A549 (cell line): Measurements from ENCODE around the gene BICRAL. TPM values are rescaled to one million over a fixed set of nuclear protein-coding genes. Genes with fewer than 3 reads are reported as not detected.

Experiments used
- ATAC-seq, 2 experiments: fragments of 200-7000 bp in 1 of 2; fragments of >200 bp in 1 of 2; cut with Nextera tagmentation in 1 of 2; cut with Tn5 transposase in 1 of 2; 3 replicates each; pipeline versions ENCODE4 v1.8.0 to v1.9.1; 2018 to 2020; ENCODE audit warnings: mild to moderate bottlenecking in 1 of 2, moderate library complexity in 1 of 2
- CTCF ChIA-PET: fragments of 300-600 bp; sonication (Branson Sonifier 250); formaldehyde crosslinking; extraction: SDS; loops from one replicate; lab custom pipeline; 2021; ENCODE audit warnings: antibody characterized with exemption, inconsistent platforms; lab: Yijun Ruan, JAX
- POLR2A ChIA-PET: fragments of 350-600 bp; formaldehyde crosslinking; extraction: SDS; loops from one replicate; lab custom pipeline; 2021; ENCODE audit warnings: antibody characterized with exemption, inconsistent platforms; lab: Yijun Ruan, JAX
- DNase-seq, 2 experiments: peaks; one replicate each; pipeline versions ENCODE4 v3.0.0 to v3.0.0-alpha.2; 2011 to 2016; ENCODE audit warnings: low read depth in 1 of 2, low spot score in 1 of 2
- FAIRE-seq: peaks from 2 replicates; lab custom pipeline; 2011; peaks lifted over from hg19 to GRCh38; lab: Jason Lieb, UNC
- H3K27ac ChIP-seq, 2 experiments: fragments of >200 bp; sonication (Bioruptor Twin); formaldehyde crosslinking; 3 replicates each; pipeline ENCODE4 v1.5.1; 2016 to 2017
- H3K4me1 ChIP-seq: fragments of >200 bp; sonication (Bioruptor Twin); formaldehyde crosslinking; 3 replicates; pipeline ENCODE4 v1.6.1; 2016
- H3K4me2 ChIP-seq: fragments of >200 bp; sonication (Bioruptor Twin); formaldehyde crosslinking; 3 replicates; pipeline ENCODE4 v1.6.1; 2016
- H3K4me3 ChIP-seq: fragments of >200 bp; sonication (Bioruptor Twin); formaldehyde crosslinking; 3 replicates; pipeline ENCODE4 v1.5.1; 2016
- H3K9me3 ChIP-seq: fragments of >200 bp; sonication (Bioruptor Twin); formaldehyde crosslinking; 3 replicates; pipeline ENCODE4 v1.6.1; 2016
- BHLHE40 ChIP-seq: IDR thresholded peaks from 2 replicates; pipeline ENCODE4 v1.6.1; 2012; ENCODE audit warnings: low read depth, low read length, inconsistent platforms
- CEBPB ChIP-seq, 2 experiments: fragments of >200 bp in 1 of 2; sonication (Bioruptor Twin) in 1 of 2; formaldehyde crosslinking in 1 of 2; IDR thresholded peaks; 2 replicates each; pipeline ENCODE4 v1.6.1; 2012 to 2016
- EP300 ChIP-seq, 2 experiments: fragments of >200 bp; sonication (Bioruptor Twin); formaldehyde crosslinking; IDR thresholded peaks; 2 replicates in 1 of 2; 3 replicates in 1 of 2; pipeline ENCODE4 v1.6.1; 2016 to 2017
- ESRRA ChIP-seq: fragments of 150-350 bp; IDR thresholded peaks from 2 replicates; pipeline ENCODE4 v1.6.1; 2014; ENCODE audit warnings: mild to moderate bottlenecking, low read length, borderline replicate concordance
- HEYL ChIP-seq: fragments of 250-450 bp; sonication (Bioruptor Pico); IDR thresholded peaks from 2 replicates; pipeline ENCODE4 v1.8.0; 2021; ENCODE audit warnings: mild to moderate bottlenecking, moderate library complexity
- HOXB13 ChIP-seq: fragments of 250-450 bp; sonication (Bioruptor Pico); IDR thresholded peaks from 2 replicates; pipeline ENCODE4 v1.5.0; 2020; ENCODE audit warnings: low read depth, mild to moderate bottlenecking, moderate library complexity
- JUN ChIP-seq, 2 experiments: fragments of >200 bp; sonication (Bioruptor Twin); formaldehyde crosslinking; IDR thresholded peaks; 2 replicates in 1 of 2; 3 replicates in 1 of 2; pipeline ENCODE4 v1.6.1; 2016 to 2017
- KDM1A ChIP-seq: fragments of 200-600 bp; sonication (generic); IDR thresholded peaks from 2 replicates; pipeline ENCODE4 v1.6.1; 2016; ENCODE audit warnings: low read depth, mild to moderate bottlenecking
- PHF8 ChIP-seq: fragments of 200-600 bp; sonication (generic); IDR thresholded peaks from 2 replicates; pipeline ENCODE4 v1.6.1; 2016; ENCODE audit warnings: low read depth, mild to moderate bottlenecking, antibody characterized with exemption, moderate library complexity, borderline replicate concordance
- POLR2AphosphoS2 ChIP-seq: conservative IDR thresholded peaks from 2 replicates; pipeline ENCODE4 v1.6.1; 2012; ENCODE audit warnings: low read length, improper control_type of control experiment, inconsistent platforms
- RARB ChIP-seq: fragments of 250-450 bp; sonication (Bioruptor Pico); IDR thresholded peaks from 2 replicates; pipeline ENCODE4 v1.8.0; 2021; ENCODE audit warnings: mild to moderate bottlenecking, moderate library complexity
- SMC3 ChIP-seq: fragments of >200 bp; sonication (Bioruptor Twin); formaldehyde crosslinking; IDR thresholded peaks from 3 replicates; pipeline ENCODE4 v1.6.1; 2018; ENCODE audit warnings: inconsistent platforms
- TFCP2L1 ChIP-seq: fragments of 250-450 bp; sonication (Bioruptor Pico); IDR thresholded peaks from 2 replicates; pipeline ENCODE4 v1.5.0; 2021; ENCODE audit warnings: mild to moderate bottlenecking
- ZC3H11A ChIP-seq: fragments of 450-650 bp; IDR thresholded peaks from 2 replicates; pipeline ENCODE4 v1.6.1; 2014; ENCODE audit warnings: antibody characterized with exemption, mild to moderate bottlenecking
- ZSCAN20 ChIP-seq: fragments of 250-450 bp; sonication (Bioruptor Pico); IDR thresholded peaks from 2 replicates; pipeline ENCODE4 v1.8.0; 2022; ENCODE audit warnings: mild to moderate bottlenecking, moderate library complexity
- WGBS: methylation state at CpG from one replicate; pipeline ENCODE4 v1.1.6; 2017; ENCODE audit errors: missing lambda C conversion rate; 5-methylcytosine and 5-hydroxymethylcytosine counted together
- polyA plus RNA-seq, 4 experiments: library from polyadenylated mRNA; depleted of rRNA in 3 of 4; stranded (reverse); fragments of >200 nt; fragmentation: RNase III in 1 of 4; extraction: RNeasy Plus Mini Kit Qiagen cat#74134 plus additional on column Dnase treatment in 1 of 4; gene quantifications; 2 replicates in 3 of 4; 3 replicates in 1 of 4; pipeline ENCODE4 v1.2.3, GENCODE V29; 2011 to 2017
- TF ChIP-seq, protein P1 (sequence below): IDR thresholded peaks from 2 replicates; pipeline ENCODE4 v1.6.1; 2012; ENCODE audit warnings: low read depth, borderline replicate concordance
- TF ChIP-seq, protein P2 (sequence below): IDR thresholded peaks from 2 replicates; pipeline ENCODE4 v1.6.1; 2012
- TF ChIP-seq, protein P3 (sequence below): fragments of 250-450 bp; sonication (Bioruptor Pico); IDR thresholded peaks from 2 replicates; pipeline ENCODE4 v1.5.0; 2020; ENCODE audit warnings: low read depth, mild to moderate bottlenecking, moderate library complexity
- TF ChIP-seq, protein P4 (sequence below): fragments of 450-650 bp; IDR thresholded peaks from 2 replicates; pipeline ENCODE4 v1.6.1; 2014; ENCODE audit warnings: antibody characterized with exemption
- TF ChIP-seq, protein P5 (sequence below): fragments of >200 bp; sonication (Bioruptor Twin); formaldehyde crosslinking; IDR thresholded peaks from 3 replicates; pipeline ENCODE4 v1.6.1; 2016

Gene BICRAL
- polyA plus RNA-seq, 2 of the 4 experiments (the other 2 are of a cell fraction) = 3.3 to 8.6 TPM

DNA sequence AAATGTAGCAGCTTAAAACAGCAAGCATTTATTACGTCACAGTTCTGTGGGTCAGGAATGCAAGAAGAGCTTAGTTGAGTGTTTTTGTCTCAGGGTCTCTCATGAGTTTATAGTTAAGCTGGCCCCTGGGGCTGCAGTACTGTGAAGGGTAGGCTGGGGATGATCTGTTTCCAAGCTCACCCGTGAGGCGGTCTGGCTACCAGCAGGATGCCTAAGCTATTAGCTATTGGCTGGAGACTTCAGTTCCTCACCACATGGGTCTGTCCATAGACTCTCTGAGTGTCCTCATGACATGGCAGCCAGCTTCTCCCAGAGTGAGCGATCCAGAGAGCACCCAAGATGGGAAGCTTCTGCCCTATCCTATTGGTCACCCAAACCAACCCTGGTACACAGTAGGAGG, 12.8 kb upstream of the BICRAL start:
- no peak overlapping the region for H3K4me2 ChIP-seq
- H3K4me1 ChIP-seq = peaks cover 15% of the 10 kb centered on the region
- ChIA-PET POLR2A (interaction anchor here (1.3 to 3.5 kb wide), 2 partner anchors 13 to 23 kb away, joined by 7 to 38 read pairs; partner anchors contain the start of genes BICRAL and TBCC), CTCF (no interaction called here)
- no peak for DNase-seq
- TF ChIP-seq, protein P1, sequence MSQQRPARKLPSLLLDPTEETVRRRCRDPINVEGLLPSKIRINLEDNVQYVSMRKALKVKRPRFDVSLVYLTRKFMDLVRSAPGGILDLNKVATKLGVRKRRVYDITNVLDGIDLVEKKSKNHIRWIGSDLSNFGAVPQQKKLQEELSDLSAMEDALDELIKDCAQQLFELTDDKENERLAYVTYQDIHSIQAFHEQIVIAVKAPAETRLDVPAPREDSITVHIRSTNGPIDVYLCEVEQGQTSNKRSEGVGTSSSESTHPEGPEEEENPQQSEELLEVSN = no peak
- TF ChIP-seq, protein P2, sequence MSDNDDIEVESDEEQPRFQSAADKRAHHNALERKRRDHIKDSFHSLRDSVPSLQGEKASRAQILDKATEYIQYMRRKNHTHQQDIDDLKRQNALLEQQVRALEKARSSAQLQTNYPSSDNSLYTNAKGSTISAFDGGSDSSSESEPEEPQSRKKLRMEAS = no peak
- TF ChIP-seq CEBPB (IDR thresholded peaks at IDR 0.05) (no peak), RARB (no peak), PHF8 (no peak)
- TF ChIP-seq, protein P3, sequence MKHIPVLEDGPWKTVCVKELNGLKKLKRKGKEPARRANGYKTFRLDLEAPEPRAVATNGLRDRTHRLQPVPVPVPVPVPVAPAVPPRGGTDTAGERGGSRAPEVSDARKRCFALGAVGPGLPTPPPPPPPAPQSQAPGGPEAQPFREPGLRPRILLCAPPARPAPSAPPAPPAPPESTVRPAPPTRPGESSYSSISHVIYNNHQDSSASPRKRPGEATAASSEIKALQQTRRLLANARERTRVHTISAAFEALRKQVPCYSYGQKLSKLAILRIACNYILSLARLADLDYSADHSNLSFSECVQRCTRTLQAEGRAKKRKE (CRISPR knock-in tag) = no peak
- ATAC-seq = no peak
- FAIRE-seq = no peak
- H3K27ac ChIP-seq = no peak overlapping the region
- WGBS = 100% methylated on average over 3 of the region's 4 CpGs
- H3K9me3 ChIP-seq = no peaks in the 10 kb centered on the region
- no peak overlapping the region for H3K4me3 ChIP-seq

DNA sequence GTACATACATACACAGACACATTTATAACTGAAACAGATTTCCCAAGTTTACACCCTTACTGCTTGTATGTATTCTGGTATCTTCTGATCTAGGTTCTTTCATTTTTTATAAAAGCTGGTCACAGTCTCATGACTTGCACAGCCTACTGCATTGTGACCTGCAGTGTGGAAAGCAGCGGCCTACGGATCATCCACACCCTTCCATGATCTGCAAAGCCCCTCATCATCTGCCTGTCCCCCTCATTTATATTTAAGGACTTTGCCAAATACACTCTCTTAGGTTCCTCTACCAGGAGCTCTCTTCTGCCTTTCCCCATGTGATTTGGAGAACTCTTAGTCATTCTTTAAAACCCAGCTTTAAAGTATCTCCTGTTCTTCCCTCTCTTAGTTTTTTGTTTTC, 12.0 kb upstream of the BICRAL start:
- CTCF ChIA-PET = no interaction called here
- POLR2A ChIA-PET = interaction anchor here (3.5 kb wide), 1 partner anchor 12 kb away, joined by 38 read pairs; the partner anchor contains the start of gene BICRAL
- DNase-seq = no peak
- TF ChIP-seq ZC3H11A (no peak), TFCP2L1 (CRISPR knock-in tag) (no peak), BHLHE40 (no peak), PHF8 (no peak), HOXB13 (CRISPR knock-in tag) (no peak), JUN (IDR thresholded peaks at IDR 0.05) (no peak), SMC3 (no peak), ZSCAN20 (no peak), EP300 (IDR thresholded peaks at IDR 0.05) (no peak), ESRRA (no peak), RARB (no peak), POLR2AphosphoS2 (no peak), KDM1A (no peak), HEYL (CRISPR knock-in tag) (no peak)
- TF ChIP-seq, protein P4, sequence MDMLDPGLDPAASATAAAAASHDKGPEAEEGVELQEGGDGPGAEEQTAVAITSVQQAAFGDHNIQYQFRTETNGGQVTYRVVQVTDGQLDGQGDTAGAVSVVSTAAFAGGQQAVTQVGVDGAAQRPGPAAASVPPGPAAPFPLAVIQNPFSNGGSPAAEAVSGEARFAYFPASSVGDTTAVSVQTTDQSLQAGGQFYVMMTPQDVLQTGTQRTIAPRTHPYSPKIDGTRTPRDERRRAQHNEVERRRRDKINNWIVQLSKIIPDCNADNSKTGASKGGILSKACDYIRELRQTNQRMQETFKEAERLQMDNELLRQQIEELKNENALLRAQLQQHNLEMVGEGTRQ = no peak
- TF ChIP-seq, protein P5, sequence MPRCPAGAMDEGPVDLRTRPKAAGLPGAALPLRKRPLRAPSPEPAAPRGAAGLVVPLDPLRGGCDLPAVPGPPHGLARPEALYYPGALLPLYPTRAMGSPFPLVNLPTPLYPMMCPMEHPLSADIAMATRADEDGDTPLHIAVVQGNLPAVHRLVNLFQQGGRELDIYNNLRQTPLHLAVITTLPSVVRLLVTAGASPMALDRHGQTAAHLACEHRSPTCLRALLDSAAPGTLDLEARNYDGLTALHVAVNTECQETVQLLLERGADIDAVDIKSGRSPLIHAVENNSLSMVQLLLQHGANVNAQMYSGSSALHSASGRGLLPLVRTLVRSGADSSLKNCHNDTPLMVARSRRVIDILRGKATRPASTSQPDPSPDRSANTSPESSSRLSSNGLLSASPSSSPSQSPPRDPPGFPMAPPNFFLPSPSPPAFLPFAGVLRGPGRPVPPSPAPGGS = no peak
- TF ChIP-seq, protein P2 = no peak
- TF ChIP-seq, protein P1 = no peak
- no peak overlapping the region for H3K27ac ChIP-seq
- no peak for FAIRE-seq
- 91% methylated on average over 2 of the region's 2 CpGs for WGBS
- ATAC-seq = no peak
- no peak overlapping the region for H3K4me3 ChIP-seq
- H3K4me2 ChIP-seq = no peak overlapping the region
- no peaks in the 10 kb centered on the region for H3K9me3 ChIP-seq
- peaks cover 18% of the 10 kb centered on the region for H3K4me1 ChIP-seq
